IPS-15b (cell line): Measurements from ENCODE around the gene SHISA7.

Source experiments
- H3K27me3 ChIP-seq: one replicate; pipeline ENCODE4 v1.6.1; 2013; ENCODE audit warnings: low read length; ENCODE audit not compliant: control insufficient read depth, insufficient read depth
- H3K36me3 ChIP-seq: one replicate; pipeline ENCODE4 v1.6.1; 2013; ENCODE audit warnings: low read length; ENCODE audit not compliant: control insufficient read depth, insufficient read depth
- H3K4me1 ChIP-seq: one replicate; pipeline ENCODE4 v1.6.1; 2013; ENCODE audit warnings: mild to moderate bottlenecking, low read length; ENCODE audit not compliant: control insufficient read depth, insufficient read depth
- H3K4me3 ChIP-seq: one replicate; pipeline ENCODE4 v1.5.1; 2013; ENCODE audit warnings: low read depth, low read length
- H3K9ac ChIP-seq: one replicate; pipeline ENCODE4 v1.6.1; 2013; ENCODE audit warnings: low read depth, mild to moderate bottlenecking, low read length
- H3K9me3 ChIP-seq: one replicate; pipeline ENCODE4 v1.6.1; 2013; ENCODE audit warnings: mild to moderate bottlenecking, low read length; ENCODE audit not compliant: control insufficient read depth, insufficient read depth

The SHISA7 gene

GRCh38 chr19:55447421-55448174 is 4.5 kb upstream of the SHISA7 start:
- Histone ChIP-seq H3K9me3 (no peaks in the 10 kb centered on the region), H3K4me3 (no peak overlapping the region), H3K36me3 (no peaks in the 10 kb centered on the region), H3K27me3 (peaks cover 90% of the 10 kb centered on the region), H3K9ac (no peak overlapping the region), H3K4me1 (no peaks in the 10 kb centered on the region)

- Histone ChIP-seq H3K9me3 (no peaks in the 10 kb centered on the region), H3K27me3 (peaks cover 89% of the 10 kb centered on the region), H3K9ac (no peak overlapping the region)
Measured at GRCh38 chr19:55446060-55446459, 3.0 kb upstream of the SHISA7 start.

GRCh38 chr19:55444646-55445045 is 1.5 kb upstream of the SHISA7 start:
- no peaks in the 10 kb centered on the region for H3K9me3 ChIP-seq
- H3K36me3 ChIP-seq, result no peaks in the 10 kb centered on the region
- no peak overlapping the region for H3K4me3 ChIP-seq
- no peak overlapping the region for H3K9ac ChIP-seq
- peaks cover 86% of the 10 kb centered on the region for H3K27me3 ChIP-seq
- peaks cover 6% of the 10 kb centered on the region for H3K4me1 ChIP-seq

More at GRCh38 chr19:55446060-55446459, 3.0 kb upstream of the SHISA7 start:
- no peak overlapping the region for H3K4me3 ChIP-seq
- no peaks in the 10 kb centered on the region for H3K36me3 ChIP-seq
- H3K4me1 ChIP-seq, result peaks cover 4% of the 10 kb centered on the region

GRCh38 chr19:55443824-55444480 is 852 bp upstream of the SHISA7 start:
- Histone ChIP-seq H3K36me3 (no peaks in the 10 kb centered on the region), H3K4me3 (peak overlapping the region; percentile 26), H3K27me3 (peaks cover 86% of the 10 kb centered on the region), H3K4me1 (peaks cover 6% of the 10 kb centered on the region), H3K9ac (no peak overlapping the region), H3K9me3 (no peaks in the 10 kb centered on the region)

GRCh38 chr19:55442372-55442961 is 633 bp downstream of the SHISA7 start:
- Histone ChIP-seq H3K4me3 (peak overlapping the region; percentile 49), H3K27me3 (peaks cover 81% of the 10 kb centered on the region)

GRCh38 chr19:55441692-55442321 is 1.3 kb downstream of the SHISA7 start:
- Histone ChIP-seq H3K36me3 (no peaks in the 10 kb centered on the region), H3K27me3 (peaks cover 74% of the 10 kb centered on the region), H3K4me1 (peaks cover 6% of the 10 kb centered on the region), H3K4me3 (peak overlapping the region; percentile 77), H3K9me3 (no peaks in the 10 kb centered on the region), H3K9ac (no peak overlapping the region)

More at GRCh38 chr19:55442372-55442961, 633 bp downstream of the SHISA7 start:
- H3K36me3 ChIP-seq, result no peaks in the 10 kb centered on the region
- H3K9ac ChIP-seq, result no peak overlapping the region
- H3K4me1 ChIP-seq, result peaks cover 6% of the 10 kb centered on the region
- no peaks in the 10 kb centered on the region for H3K9me3 ChIP-seq

- peaks cover 69% of the 10 kb centered on the region for H3K27me3 ChIP-seq
- peak overlapping the region; percentile 77 for H3K4me3 ChIP-seq
Measured at GRCh38 chr19:55441319-55441691, 1.8 kb downstream of the SHISA7 start.

GRCh38 chr19:55440411-55441105 is 2.5 kb downstream of the SHISA7 start:
- H3K9ac ChIP-seq, result no peak overlapping the region
- peaks cover 64% of the 10 kb centered on the region for H3K27me3 ChIP-seq
- no peaks in the 10 kb centered on the region for H3K9me3 ChIP-seq
- peaks cover 6% of the 10 kb centered on the region for H3K4me1 ChIP-seq
- H3K36me3 ChIP-seq, result no peaks in the 10 kb centered on the region
- peak overlapping the region; percentile 77 for H3K4me3 ChIP-seq

More at GRCh38 chr19:55441319-55441691, 1.8 kb downstream of the SHISA7 start:
- Histone ChIP-seq H3K4me1 (peaks cover 6% of the 10 kb centered on the region), H3K9me3 (no peaks in the 10 kb centered on the region), H3K9ac (no peak overlapping the region), H3K36me3 (no peaks in the 10 kb centered on the region)

- Histone ChIP-seq H3K4me1 (peaks cover 6% of the 10 kb centered on the region), H3K9me3 (no peaks in the 10 kb centered on the region), H3K36me3 (no peaks in the 10 kb centered on the region), H3K9ac (no peak overlapping the region), H3K27me3 (peaks cover 49% of the 10 kb centered on the region), H3K4me3 (no peak overlapping the region)
Measured at GRCh38 chr19:55439052-55439451, 4.0 kb downstream of the SHISA7 start.

- Histone ChIP-seq H3K4me1 (peaks cover 6% of the 10 kb centered on the region), H3K9ac (no peak overlapping the region), H3K4me3 (no peak overlapping the region), H3K27me3 (peaks cover 36% of the 10 kb centered on the region), H3K36me3 (no peaks in the 10 kb centered on the region), H3K9me3 (no peaks in the 10 kb centered on the region)
Measured at GRCh38 chr19:55437410-55437809, 5.7 kb downstream of the SHISA7 start.

- no peak overlapping the region for H3K9ac ChIP-seq
- no peaks in the 10 kb centered on the region for H3K36me3 ChIP-seq
- H3K4me1 ChIP-seq, result peaks cover 6% of the 10 kb centered on the region
- no peaks in the 10 kb centered on the region for H3K9me3 ChIP-seq
- H3K27me3 ChIP-seq, result peaks cover 37% of the 10 kb centered on the region
- no peak overlapping the region for H3K4me3 ChIP-seq
Measured at GRCh38 chr19:55436847-55437246, 6.3 kb downstream of the SHISA7 start.
